Spleen (tissue), 11 donors: ENCODE measurements around the gene EPDR1. TPM values are rescaled to one million over a fixed set of nuclear protein-coding genes. Genes with fewer than 3 reads are reported as not detected.

Experiments
- DNase-seq: peaks from one replicate; pipeline ENCODE4 v3.0.0-alpha.2; 2020
- H3K27ac ChIP-seq, 8 donors: fragments of 200-600 bp; sonication (generic) in 7 of 8; 1 replicate in 4 of 8; 2 replicates in 4 of 8; pipeline versions ENCODE4 v1.5.0 to v1.8.0; 2016 to 2021; ENCODE audit warnings: inconsistent platforms in 4 of 8, mild to moderate bottlenecking in 4 of 8, moderate library complexity in 1 of 8
- H3K27me3 ChIP-seq, 7 donors: fragments of 200-600 bp; sonication (generic) in 6 of 7; replicated peaks in 1 of 7; 1 replicate in 4 of 7; 2 replicates in 3 of 7; pipeline versions ENCODE4 v1.5.0 to v1.8.0; 2016 to 2021; ENCODE audit warnings: inconsistent platforms in 3 of 7, mild to moderate bottlenecking in 1 of 7
- H3K36me3 ChIP-seq, 6 donors: fragments of 200-600 bp; sonication (generic) in 5 of 6; 1 replicate in 4 of 6; 2 replicates in 2 of 6; pipeline versions ENCODE4 v1.5.0 to v1.8.0; 2016 to 2021; ENCODE audit warnings: inconsistent platforms in 2 of 6
- H3K4me1 ChIP-seq, 6 donors: fragments of 200-600 bp; sonication (generic) in 5 of 6; 1 replicate in 3 of 6; 2 replicates in 3 of 6; pipeline versions ENCODE4 v1.5.0 to v1.8.0; 2016 to 2021; ENCODE audit warnings: inconsistent platforms in 3 of 6
- H3K4me3 ChIP-seq, 8 donors: fragments of 200-600 bp; sonication (generic) in 7 of 8; 1 replicate in 4 of 8; 2 replicates in 4 of 8; pipeline versions ENCODE4 v1.5.0 to v1.8.0; 2016 to 2021; ENCODE audit warnings: inconsistent platforms in 4 of 8, mild to moderate bottlenecking in 4 of 8, moderate library complexity in 2 of 8
- H3K9me3 ChIP-seq, 8 donors: fragments of 200-600 bp; sonication (generic) in 7 of 8; 1 replicate in 4 of 8; 2 replicates in 4 of 8; pipeline versions ENCODE4 v1.5.0 to v1.8.0; 2016 to 2021; ENCODE audit warnings: inconsistent platforms in 4 of 8
- POLR2A ChIP-seq, 3 donors: fragments of 450-650 bp; IDR thresholded peaks; one replicate each; pipeline ENCODE4 v1.5.1; 2017; ENCODE audit warnings: antibody characterized with exemption in 3 of 3, mild to moderate bottlenecking in 1 of 3
- POLR2AphosphoS5 ChIP-seq, 3 donors: sonication (generic); formaldehyde crosslinking; IDR thresholded peaks; one replicate each; pipeline ENCODE4 v1.5.1; 2017; ENCODE audit warnings: antibody characterized with exemption in 3 of 3
- WGBS, 5 donors: extraction: QIAGEN DNeasy Blood & Tissue Kit in 3 of 5; methylation state at CpG; one replicate each; pipeline versions ENCODE4 v1.1.5 to v1.1.7; 2013 to 2018; 5-methylcytosine and 5-hydroxymethylcytosine counted together
- intact Hi-C: fragments of 100-400 bp; cut with DNase I; formaldehyde crosslinking; loops from one replicate; pipeline ENCODE4 v1.15.0; 2023; ENCODE audit warnings: low total_unique reads
- polyA plus RNA-seq, 3 donors: library from polyadenylated mRNA; stranded (reverse); fragments of 200-250 nt; gene quantifications; one replicate each; pipeline ENCODE4 v1.2.1, GENCODE V29; 2013
- total RNA-seq, 7 donors: library from RNA; depleted of rRNA in 3 of 7; stranded (reverse); fragments of >200 nt in 3 of 7; fragmentation: NEBNext Ultra II Directional in 4 of 7; extraction: Animal tissue kit (Norgen Biotek cat#: 25700) in 4 of 7; gene quantifications; one replicate each; pipeline versions ENCODE4 v1.1.0 to v1.2.1, GENCODE V29; 2016 to 2021
- TF ChIP-seq, protein P1 (sequence below), 11 experiments: fragments of 200-600 bp in 7 of 11; fragments of 450-650 bp in 4 of 11; sonication (generic) in 4 of 11; IDR thresholded peaks in 8 of 11; conservative IDR thresholded peaks in 3 of 11; 1 replicate in 7 of 11; 2 replicates in 4 of 11; pipeline versions ENCODE4 v1.4.0 to v1.8.0; 2016 to 2021; ENCODE audit warnings: antibody characterized with exemption in 11 of 11, inconsistent platforms in 4 of 11, mild to moderate bottlenecking in 1 of 11
- donor health status: healthy with polysubstance abuse.
- donor health status: DM: no; HTN: no; CAD: no; lungs with moderate emphysema.
- donor health status: DM: no; HTN: no; CAD: no.
- donor health status: Bipolar disorder and iron deficiency.
- donor health status: healthy.
- donor health status: DM: no; HTN: no; CAD: no.
- donor health status: DM: yes; HTN: yes; CAD: no.

The EPDR1 gene
- total and polyA plus RNA-seq, 10 donors, result 2.3 to 51.5 (median 14.2) TPM

DNA sequence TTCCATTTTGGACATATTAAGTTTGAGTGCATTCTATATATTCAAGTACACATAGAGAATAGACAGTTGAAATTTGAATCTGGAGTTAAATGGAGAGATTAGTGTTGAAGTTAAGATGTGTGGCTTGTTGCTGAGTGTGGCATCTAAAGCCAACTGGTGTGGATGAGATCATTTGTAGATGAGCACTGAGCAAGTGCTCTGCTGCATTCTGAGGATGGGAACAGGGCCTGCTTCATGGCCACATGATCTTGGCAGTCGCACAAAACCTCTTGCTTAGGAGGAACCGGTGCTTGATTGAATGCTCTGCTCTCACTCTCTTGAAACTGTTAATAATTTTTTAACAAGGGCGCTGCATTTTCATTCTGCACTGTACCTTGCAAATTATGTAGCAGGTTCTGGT is 62.0 kb downstream of the EPDR1 start:
- no peak for TF ChIP-seq POLR2AphosphoS5 (IDR thresholded peaks at IDR 0.05)
- no peak for TF ChIP-seq POLR2A (IDR thresholded peaks at IDR 0.05)
- TF ChIP-seq, protein P1, sequence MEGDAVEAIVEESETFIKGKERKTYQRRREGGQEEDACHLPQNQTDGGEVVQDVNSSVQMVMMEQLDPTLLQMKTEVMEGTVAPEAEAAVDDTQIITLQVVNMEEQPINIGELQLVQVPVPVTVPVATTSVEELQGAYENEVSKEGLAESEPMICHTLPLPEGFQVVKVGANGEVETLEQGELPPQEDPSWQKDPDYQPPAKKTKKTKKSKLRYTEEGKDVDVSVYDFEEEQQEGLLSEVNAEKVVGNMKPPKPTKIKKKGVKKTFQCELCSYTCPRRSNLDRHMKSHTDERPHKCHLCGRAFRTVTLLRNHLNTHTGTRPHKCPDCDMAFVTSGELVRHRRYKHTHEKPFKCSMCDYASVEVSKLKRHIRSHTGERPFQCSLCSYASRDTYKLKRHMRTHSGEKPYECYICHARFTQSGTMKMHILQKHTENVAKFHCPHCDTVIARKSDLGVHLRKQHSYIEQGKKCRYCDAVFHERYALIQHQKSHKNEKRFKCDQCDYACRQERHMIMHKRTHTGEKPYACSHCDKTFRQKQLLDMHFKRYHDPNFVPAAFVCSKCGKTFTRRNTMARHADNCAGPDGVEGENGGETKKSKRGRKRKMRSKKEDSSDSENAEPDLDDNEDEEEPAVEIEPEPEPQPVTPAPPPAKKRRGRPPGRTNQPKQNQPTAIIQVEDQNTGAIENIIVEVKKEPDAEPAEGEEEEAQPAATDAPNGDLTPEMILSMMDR (IDR thresholded peaks at IDR 0.05 in 8 of 11, conservative IDR thresholded peaks at IDR 0.05 in 3 of 11), result no peak
- intact Hi-C loops, result no loop called here
- H3K9me3 ChIP-seq, result no peaks in the 10 kb centered on the region
- no peak for DNase-seq
- no peak overlapping the region for H3K4me3 ChIP-seq
- no peaks in the 10 kb centered on the region for H3K27me3 ChIP-seq
- H3K4me1 ChIP-seq, result peaks cover 0 to 6% (median 0%) of the 10 kb centered on the region in 6 donors
- H3K36me3 ChIP-seq, result no peaks in the 10 kb centered on the region
- H3K27ac ChIP-seq, result no peak overlapping the region
- 62 to 76% (median 67%) methylated on average over 3 of the region's 3 CpGs for WGBS, 5 donors

DNA sequence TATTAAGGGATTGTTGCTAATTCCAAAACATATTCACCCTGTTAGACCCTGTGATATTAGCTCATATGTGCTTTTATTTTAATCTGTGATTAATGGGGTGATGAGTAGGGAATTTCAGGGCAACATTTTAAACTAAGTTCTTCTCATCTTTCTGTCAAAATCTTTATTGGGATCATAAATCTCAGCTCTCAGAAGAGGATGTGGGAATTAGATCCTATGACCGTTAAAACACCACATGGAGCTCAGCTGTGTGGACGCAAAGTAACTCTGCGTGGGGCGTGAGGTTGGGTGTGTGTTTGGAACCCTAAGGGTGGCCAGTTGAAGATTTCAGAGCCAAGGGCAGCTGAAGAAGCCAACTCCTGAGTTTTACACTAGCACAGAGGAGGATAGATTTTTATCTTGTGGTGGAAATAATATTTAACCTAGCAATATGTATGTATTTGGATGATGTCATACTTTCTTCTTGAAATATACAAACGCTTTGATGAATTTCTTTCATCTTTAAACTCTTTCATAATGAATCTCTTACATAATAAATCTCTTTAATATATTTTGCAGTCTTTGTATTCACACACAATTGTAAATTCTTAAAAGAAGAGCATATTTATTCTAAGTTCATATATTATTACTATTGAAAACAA is 64.4 kb downstream of the EPDR1 start:
- intact Hi-C loops, result no loop called here
- no peaks in the 10 kb centered on the region for H3K36me3 ChIP-seq
- H3K27ac ChIP-seq, result no peak overlapping the region
- H3K27me3 ChIP-seq, result no peaks in the 10 kb centered on the region
- no peak for TF ChIP-seq POLR2A (IDR thresholded peaks at IDR 0.05)
- TF ChIP-seq, protein P1 (IDR thresholded peaks at IDR 0.05 in 8 of 11, conservative IDR thresholded peaks at IDR 0.05 in 3 of 11), result no peak
- no peak for TF ChIP-seq POLR2AphosphoS5 (IDR thresholded peaks at IDR 0.05)
- H3K4me1 ChIP-seq, result peaks cover 0 to 10% (median 0%) of the 10 kb centered on the region in 6 donors
- DNase-seq, result no peak
- no peak overlapping the region for H3K4me3 ChIP-seq
- WGBS, 5 donors, result 80 to 87% (median 85%) methylated on average over 5 of the region's 5 CpGs
- no peaks in the 10 kb centered on the region for H3K9me3 ChIP-seq

DNA sequence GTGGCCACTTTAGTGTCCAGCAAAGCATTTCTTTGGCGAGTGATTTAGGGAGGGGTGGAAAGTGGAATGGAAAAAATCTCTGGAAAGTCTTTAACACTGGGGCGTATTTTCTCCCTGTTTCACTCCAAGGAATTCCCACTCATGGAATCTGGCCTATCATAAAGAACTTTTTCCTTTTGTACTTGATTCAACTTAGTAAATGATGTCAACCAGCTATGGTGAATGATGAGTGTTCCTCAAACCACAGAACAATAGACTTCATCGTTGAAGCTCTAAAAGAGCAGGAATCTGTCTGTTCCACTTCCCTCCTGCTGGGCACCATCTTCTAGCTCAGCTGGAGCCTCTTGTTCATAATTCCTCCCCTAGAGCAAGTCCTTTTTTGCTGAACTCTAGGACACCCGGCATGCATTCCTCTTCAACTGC is 66.5 kb downstream of the EPDR1 start:
- TF ChIP-seq POLR2A (IDR thresholded peaks at IDR 0.05) (no peak), POLR2AphosphoS5 (IDR thresholded peaks at IDR 0.05) (no peak)
- TF ChIP-seq, protein P1 (IDR thresholded peaks at IDR 0.05 in 8 of 11, conservative IDR thresholded peaks at IDR 0.05 in 3 of 11), result no peak
- no peak overlapping the region for H3K4me3 ChIP-seq
- H3K27ac ChIP-seq, result peak overlapping the region in 3 of 8 donors; percentile 8 to 55 (median 16)
- intact Hi-C loops, result no loop called here
- no peaks in the 10 kb centered on the region for H3K36me3 ChIP-seq
- 50 to 63% (median 61%) methylated on average over 4 of the region's 4 CpGs for WGBS, 5 donors
- H3K27me3 ChIP-seq, result no peaks in the 10 kb centered on the region
- peaks cover 0 to 10% (median 0%) of the 10 kb centered on the region in 6 donors for H3K4me1 ChIP-seq
- no peak for DNase-seq
- H3K9me3 ChIP-seq, result no peaks in the 10 kb centered on the region

DNA sequence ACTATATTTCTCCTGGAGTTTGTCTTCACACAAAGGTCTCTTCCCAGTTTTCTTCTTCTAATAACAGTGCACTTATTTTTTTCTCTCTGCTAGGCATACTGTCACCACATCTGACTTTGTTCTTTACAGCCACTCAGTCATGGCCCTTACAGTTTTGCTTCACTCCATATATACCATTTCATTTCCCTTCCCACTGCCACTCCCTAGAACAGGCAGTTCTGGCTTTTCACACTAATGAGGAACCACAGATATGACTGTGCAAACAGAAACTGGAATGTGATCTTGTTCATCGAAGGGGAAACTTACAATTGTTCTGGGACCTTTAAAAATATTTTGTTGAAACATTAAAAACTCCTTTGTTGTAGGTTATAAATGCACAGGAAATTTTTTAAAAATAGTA is 67.3 kb downstream of the EPDR1 start:
- Histone ChIP-seq H3K36me3 (no peaks in the 10 kb centered on the region), H3K9me3 (no peaks in the 10 kb centered on the region), H3K27ac (peak overlapping the region in 5 of 8 donors; percentile 4 to 55 (median 16)), H3K27me3 (no peaks in the 10 kb centered on the region), H3K4me1 (peaks cover 0 to 10% (median 0%) of the 10 kb centered on the region in 6 donors), H3K4me3 (no peak overlapping the region)
- intact Hi-C loops, result no loop called here
- 17 to 34% (median 23%) methylated on average over 1 of the region's 1 CpG for WGBS, 5 donors
- DNase-seq, result no peak
- TF ChIP-seq POLR2A (IDR thresholded peaks at IDR 0.05) (no peak), POLR2AphosphoS5 (IDR thresholded peaks at IDR 0.05) (no peak)
- TF ChIP-seq, protein P1 (IDR thresholded peaks at IDR 0.05 in 8 of 11, conservative IDR thresholded peaks at IDR 0.05 in 3 of 11), result no peak
